ENCODE measurements around the gene KLRG1. TPM values are rescaled to one million over a fixed set of nuclear protein-coding genes. Genes with fewer than 3 reads are reported as not detected.

Gene KLRG1
- total and polyA plus RNA-seq, 2 experiments from 2014 or later: 1.1 TPM; not detected in 1

DNA sequence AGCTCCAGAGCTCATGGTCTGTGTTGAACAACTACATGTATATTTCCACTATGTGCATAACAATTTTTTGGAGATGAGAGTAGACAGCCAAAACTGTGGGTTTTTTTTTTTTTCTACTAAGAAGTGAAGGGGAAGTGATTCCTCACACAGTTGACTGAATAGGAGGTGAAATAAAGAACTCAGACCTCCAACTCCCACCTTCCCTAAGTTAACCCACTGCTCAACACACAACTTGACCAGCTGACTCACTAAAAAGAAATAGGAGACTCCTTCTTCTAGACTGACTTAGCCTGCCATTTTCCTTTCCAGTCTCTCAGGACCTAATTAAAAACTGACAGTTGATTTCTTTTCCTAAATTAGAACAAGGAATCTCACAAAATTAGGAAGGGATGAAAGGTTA lies 41.6 kb upstream of the KLRG1 start:
- peak overlapping the region; percentile 86 for H3K4me3 ChIP-seq
- H3K4me1 ChIP-seq (ENCODE audit: insufficient read depth): peaks cover 17% of the 10 kb centered on the region
- H3K9me3 ChIP-seq (ENCODE audit: low read depth): no peaks in the 10 kb centered on the region
- H2AFZ ChIP-seq: no peak overlapping the region
- H3K36me3 ChIP-seq (ENCODE audit: low read depth): peaks cover 28% of the 10 kb centered on the region
- no peaks in the 10 kb centered on the region for H3K27me3 ChIP-seq (replicated peaks; ENCODE audit: insufficient read depth)
- 0 out of 2 replicates have a peak, but pooled peaks cover 4% of the 10 kb centered on the region for H3F3A ChIP-seq (ENCODE audit: insufficient read depth)
- H3K79me2 ChIP-seq (ENCODE audit: insufficient read depth): peaks cover 54% of the 10 kb centered on the region
- peak overlapping the region; percentile 94 for H3K4me2 ChIP-seq (ENCODE audit: unreplicated experiment)
- DNase-seq: peak; percentile 4
- H4K20me1 ChIP-seq (ENCODE audit: insufficient read depth): 0 out of 2 replicates have a peak, but pooled peaks cover 8% of the 10 kb centered on the region
- no peak for TF ChIP-seq EZH2phosphoT487 (IDR thresholded peaks at IDR 0.05; ENCODE audit: insufficient read depth, low read depth)
- no peak for TF ChIP-seq EZH2 (IDR thresholded peaks at IDR 0.05; ENCODE audit: insufficient read depth, poor library complexity, severe bottlenecking)
- in situ Hi-C loops (cut with MboI): no loop called here
- H3K27ac ChIP-seq: no peak overlapping the region
- H3K9ac ChIP-seq: peak overlapping the region; percentile 92
- no peaks in the 10 kb centered on the region for H3K9me2 ChIP-seq (ENCODE audit: insufficient read depth)

DNA sequence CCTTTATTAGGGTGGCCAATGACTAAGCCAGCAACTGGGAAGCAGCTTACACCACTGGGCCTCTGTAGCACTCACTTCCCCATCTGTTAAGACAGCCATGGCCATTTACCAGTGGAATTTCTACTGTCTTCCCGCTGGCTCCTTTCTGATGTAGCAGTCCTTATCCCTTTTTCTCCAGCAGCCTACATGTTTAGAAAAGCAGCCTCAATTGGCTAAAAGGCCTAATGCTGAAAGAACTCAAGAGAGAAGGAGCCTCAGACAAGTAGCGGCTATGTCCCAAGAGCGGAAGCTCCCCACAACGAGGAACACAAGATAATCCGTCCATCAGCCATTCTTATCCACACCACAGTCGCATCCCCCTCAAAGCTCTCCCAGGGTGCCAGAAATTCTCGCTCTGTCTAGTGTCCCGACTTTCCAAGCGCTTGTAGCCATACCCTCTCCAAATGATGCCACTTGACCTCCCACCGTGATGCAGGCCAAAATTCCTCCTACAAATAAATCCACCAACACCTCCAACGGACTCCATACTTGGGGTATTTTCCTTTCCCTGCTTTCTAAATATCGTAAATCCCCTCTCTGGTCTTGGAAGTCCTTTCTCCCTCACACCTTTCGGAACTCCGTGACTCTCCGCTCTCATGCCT lies 40.5 kb upstream of the KLRG1 start:
- in situ Hi-C loops (cut with MboI): no loop called here
- Histone ChIP-seq H4K20me1 (ENCODE audit: insufficient read depth) (0 out of 2 replicates have a peak, but pooled peaks cover 8% of the 10 kb centered on the region), H3K9me2 (ENCODE audit: insufficient read depth) (no peaks in the 10 kb centered on the region), H2AFZ (peak overlapping the region; percentile 99), H3K4me1 (ENCODE audit: insufficient read depth) (peaks cover 17% of the 10 kb centered on the region), H3K36me3 (ENCODE audit: low read depth) (peaks cover 20% of the 10 kb centered on the region), H3K27ac (peak overlapping the region; percentile 91), H3F3A (ENCODE audit: insufficient read depth) (0 out of 2 replicates have a peak, but pooled peaks cover 4% of the 10 kb centered on the region), H3K9me3 (ENCODE audit: low read depth) (no peaks in the 10 kb centered on the region), H3K4me3 (peak overlapping the region; percentile 86), H3K27me3 (replicated peaks; ENCODE audit: insufficient read depth) (no peaks in the 10 kb centered on the region), H3K9ac (peak overlapping the region; percentile 92), H3K4me2 (ENCODE audit: unreplicated experiment) (peak overlapping the region; percentile 94), H3K79me2 (ENCODE audit: insufficient read depth) (peaks cover 54% of the 10 kb centered on the region)
- peak; percentile 76 for DNase-seq
- TF ChIP-seq EZH2 (IDR thresholded peaks at IDR 0.05; ENCODE audit: insufficient read depth, poor library complexity, severe bottlenecking) (no peak), EZH2phosphoT487 (IDR thresholded peaks at IDR 0.05; ENCODE audit: insufficient read depth, low read depth) (no peak)
- WGBS, 2 experiments (ENCODE audit: low coverage in 1 of 2, low lambda C conversion rate in 2 of 2, missing lambda C conversion rate in 2 of 2): 1 to 2% methylated on average over 15 of the region's 15 CpGs

DNA sequence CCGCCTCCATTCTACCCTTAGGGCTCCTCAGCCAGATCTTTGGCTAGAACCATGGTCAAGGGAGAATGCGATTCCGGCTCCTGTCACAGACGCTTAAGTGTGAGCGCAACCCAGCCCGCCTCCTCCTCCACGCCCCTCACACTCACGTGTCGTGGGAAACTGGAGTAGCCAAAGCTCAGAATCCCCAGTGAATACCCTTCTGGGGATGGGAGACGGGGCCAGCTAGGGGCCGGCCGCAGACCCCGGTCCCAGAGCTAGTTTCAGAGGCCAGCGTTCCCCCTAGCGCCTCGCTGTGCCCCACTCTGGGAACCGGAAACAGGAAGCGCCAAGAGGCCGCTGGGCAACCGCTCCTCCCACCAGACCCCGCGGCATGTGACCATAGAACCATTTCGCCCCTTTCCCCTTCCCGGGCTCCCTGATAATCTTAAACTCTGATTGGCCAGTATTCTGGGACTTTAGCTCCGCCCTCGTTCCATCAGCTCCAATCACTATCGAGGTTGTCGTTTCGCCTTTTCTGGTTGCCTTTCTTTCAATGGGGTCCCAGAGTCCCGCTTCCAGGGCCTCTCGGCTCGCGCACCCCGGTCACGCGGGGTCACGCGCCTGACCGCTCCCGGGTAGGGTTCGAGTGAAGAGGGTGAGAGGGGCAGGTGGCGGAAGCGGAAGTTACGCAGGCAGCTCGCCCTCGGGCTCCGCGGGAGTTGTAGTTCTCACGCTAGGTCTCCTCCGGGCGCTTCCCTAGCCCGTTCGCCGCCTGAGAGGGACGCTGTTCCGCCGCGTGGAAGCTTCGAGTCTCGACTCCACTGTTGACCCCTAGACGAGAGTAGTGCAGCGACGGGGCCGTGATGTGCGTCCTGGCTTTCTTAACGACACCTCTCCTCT lies 39.8 kb upstream of the KLRG1 start, which contains the start of gene M6PR:
Gene M6PR, minus strand, starts transcription at position 304 of the 879 bp plus-strand sequence. CDS start 3,241 bp downstream, outside the sequence.
- Histone ChIP-seq H3K79me2 (ENCODE audit: insufficient read depth) (peaks cover 48% of the 10 kb centered on the region), H4K20me1 (ENCODE audit: insufficient read depth) (0 out of 2 replicates have a peak, but pooled peaks cover 8% of the 10 kb centered on the region), H3K4me3 (peak within 1 kb of the TSS; percentile 86), H3K27ac (peak within 1 kb of the TSS; percentile 91), H2AFZ (peak within 1 kb of the TSS; percentile 99), H3K9me3 (ENCODE audit: low read depth) (no peaks in the 10 kb centered on the region), H3K9ac (peak within 1 kb of the TSS; percentile 92), H3K9me2 (ENCODE audit: insufficient read depth) (no peaks in the 10 kb centered on the region), H3K4me1 (ENCODE audit: insufficient read depth) (peaks cover 17% of the 10 kb centered on the region), H3K4me2 (ENCODE audit: unreplicated experiment) (peak within 1 kb of the TSS; percentile 94), H3K36me3 (ENCODE audit: low read depth) (peaks cover 12% of the 10 kb centered on the region; the same call in 1 of the 2 replicates), H3K27me3 (replicated peaks; ENCODE audit: insufficient read depth) (no peaks in the 10 kb centered on the region), H3F3A (ENCODE audit: insufficient read depth) (0 out of 2 replicates have a peak, but pooled peaks cover 4% of the 10 kb centered on the region)
- in situ Hi-C loops (cut with MboI): no loop called here
- peak; percentile 98 for DNase-seq
- WGBS, 2 experiments (ENCODE audit: low coverage in 1 of 2, low lambda C conversion rate in 2 of 2, missing lambda C conversion rate in 2 of 2): 1% methylated on average over 61 to 66 of the region's 66 CpGs
- TF ChIP-seq EZH2phosphoT487 (IDR thresholded peaks at IDR 0.05; ENCODE audit: insufficient read depth, low read depth) (no peak), EZH2 (IDR thresholded peaks at IDR 0.05; ENCODE audit: insufficient read depth, poor library complexity, severe bottlenecking) (no peak)

DNA sequence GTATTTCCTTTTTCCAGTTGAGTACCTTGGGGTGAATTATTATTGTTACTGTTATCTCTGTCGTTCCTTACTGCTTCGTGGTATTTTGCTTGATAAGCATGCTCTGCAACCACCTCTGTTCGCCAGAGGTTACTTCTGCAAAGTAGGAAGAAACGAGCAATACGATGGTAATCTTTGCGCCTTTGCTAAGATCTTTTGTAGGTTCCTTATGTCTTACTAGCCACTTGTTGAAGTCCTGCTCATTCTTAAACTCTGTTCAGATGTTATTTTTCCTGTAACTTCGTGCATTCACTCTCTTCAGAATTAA lies 39.2 kb upstream of the KLRG1 start:
- Histone ChIP-seq H3K27me3 (replicated peaks; ENCODE audit: insufficient read depth) (no peaks in the 10 kb centered on the region), H3K9me2 (ENCODE audit: insufficient read depth) (no peaks in the 10 kb centered on the region), H2AFZ (peak overlapping the region; percentile 99), H3K79me2 (ENCODE audit: insufficient read depth) (peaks cover 42% of the 10 kb centered on the region), H4K20me1 (ENCODE audit: insufficient read depth) (0 out of 2 replicates have a peak, but pooled peaks cover 8% of the 10 kb centered on the region), H3K4me1 (ENCODE audit: insufficient read depth) (peaks cover 17% of the 10 kb centered on the region), H3K27ac (peak overlapping the region; percentile 91), H3F3A (ENCODE audit: insufficient read depth) (0 out of 2 replicates have a peak, but pooled peaks cover 4% of the 10 kb centered on the region), H3K9ac (peak overlapping the region; percentile 92), H3K9me3 (ENCODE audit: low read depth) (no peaks in the 10 kb centered on the region), H3K4me3 (peak overlapping the region; percentile 86), H3K36me3 (ENCODE audit: low read depth) (peaks cover 8% of the 10 kb centered on the region; the same call in 1 of the 2 replicates), H3K4me2 (ENCODE audit: unreplicated experiment) (peak overlapping the region; percentile 94)
- DNase-seq: no peak
- TF ChIP-seq EZH2 (IDR thresholded peaks at IDR 0.05; ENCODE audit: insufficient read depth, poor library complexity, severe bottlenecking) (no peak), EZH2phosphoT487 (IDR thresholded peaks at IDR 0.05; ENCODE audit: insufficient read depth, low read depth) (no peak)
- in situ Hi-C loops (cut with MboI): no loop called here
- WGBS, 2 experiments (ENCODE audit: low coverage in 1 of 2, low lambda C conversion rate in 2 of 2, missing lambda C conversion rate in 2 of 2): 0 to 3% methylated on average over 7 of the region's 7 CpGs
